HepG2 (cell line): ENCODE results near the gene HEMK1. TPM values are rescaled to one million over a fixed set of nuclear protein-coding genes. Genes with fewer than 3 reads are reported as not detected.

ENCODE experiments used
- ATRX ChIP-seq: sonication (generic); formaldehyde crosslinking; IDR thresholded peaks from 2 replicates; pipeline ENCODE4 v1.4.0; 2020; ENCODE audit warnings: missing genetic modification reagents, borderline replicate concordance
- CENPX ChIP-seq: sonication (generic); formaldehyde crosslinking; IDR thresholded peaks from 2 replicates; pipeline ENCODE4 v1.9.0; 2021; ENCODE audit warnings: mild to moderate bottlenecking, missing genetic modification reagents, moderate library complexity
- KLF16 ChIP-seq, 2 experiments: sonication (generic) in 1 of 2; formaldehyde crosslinking in 1 of 2; IDR thresholded peaks; 2 replicates each; pipeline versions ENCODE4 v1.6.1 to v1.8.0; 2016 to 2023; ENCODE audit warnings: missing genetic modification reagents in 2 of 2, missing compliant biosample characterization in 1 of 2
- NAIF1 ChIP-seq: sonication (generic); formaldehyde crosslinking; IDR thresholded peaks from 2 replicates; pipeline ENCODE4 v1.5.0; 2020; ENCODE audit warnings: mild to moderate bottlenecking, missing genetic modification reagents, borderline replicate concordance
- SMAD9 ChIP-seq: sonication (generic); formaldehyde crosslinking; IDR thresholded peaks from 2 replicates; pipeline ENCODE4 v1.5.1; 2020; ENCODE audit warnings: mild to moderate bottlenecking, missing genetic modification reagents
- TBX2 ChIP-seq: sonication (generic); formaldehyde crosslinking; IDR thresholded peaks from 2 replicates; pipeline ENCODE4 v1.5.0; 2020; ENCODE audit warnings: missing genetic modification reagents, mild to moderate bottlenecking, borderline replicate concordance
- ZFP90 ChIP-seq: sonication (generic); formaldehyde crosslinking; IDR thresholded peaks from 2 replicates; pipeline ENCODE4 v1.8.0; 2022; ENCODE audit warnings: missing genetic modification reagents, mild to moderate bottlenecking, inconsistent platforms, borderline replicate concordance
- ZNF256 ChIP-seq: sonication (generic); formaldehyde crosslinking; conservative IDR thresholded peaks from 2 replicates; pipeline ENCODE4 v1.4.0; 2020; ENCODE audit warnings: missing genetic modification reagents
- ZNF260 ChIP-seq: sonication (generic); formaldehyde crosslinking; IDR thresholded peaks from 2 replicates; pipeline ENCODE4 v1.4.0; 2020; ENCODE audit warnings: missing genetic modification reagents, low read depth, mild to moderate bottlenecking, borderline replicate concordance
- polyA plus RNA-seq, 8 experiments: library from polyadenylated mRNA; depleted of rRNA in 3 of 8; stranded (reverse) in 7 of 8; unstranded in 1 of 8; fragments of >200 nt; fragmentation: Illumina TruSeq in 4 of 8; extraction: Trizol in 4 of 8; gene quantifications; 2 replicates each; pipeline versions ENCODE4 v1.2.1 to v1.2.3, GENCODE V29; 2011 to 2016; ENCODE audit warnings: low read depth in 4 of 8, missing spikeins in 1 of 8, mixed read lengths in 1 of 8; ENCODE audit not compliant: insufficient read depth in 1 of 8
- total RNA-seq, 5 experiments: library from RNA; depleted of rRNA; stranded (reverse); fragments of >200 nt; fragmentation: Illumina TruSeq; extraction: Trizol; gene quantifications; 2 replicates each; pipeline ENCODE4 v1.2.3, GENCODE V29; 2016; ENCODE audit warnings: low read depth in 1 of 5
- TF ChIP-seq, protein P1 (sequence below): sonication (generic); formaldehyde crosslinking; IDR thresholded peaks from 2 replicates; pipeline ENCODE4 v1.8.1; 2023; ENCODE audit warnings: missing genetic modification reagents, inconsistent platforms, borderline replicate concordance
- TF ChIP-seq, protein P2 (sequence below): sonication (generic); formaldehyde crosslinking; IDR thresholded peaks from 2 replicates; pipeline ENCODE4 v1.4.0; 2020; ENCODE audit warnings: missing genetic modification reagents, borderline replicate concordance
- TF ChIP-seq, protein P3 (sequence below): sonication (generic); formaldehyde crosslinking; IDR thresholded peaks from 2 replicates; pipeline ENCODE4 v1.9.0; 2022; ENCODE audit warnings: low read depth, missing genetic modification reagents
- TF ChIP-seq, protein P4 (sequence below): sonication (generic); formaldehyde crosslinking; IDR thresholded peaks from 2 replicates; pipeline ENCODE4 v1.4.0; 2020; ENCODE audit warnings: mild to moderate bottlenecking, missing genetic modification reagents
- TF ChIP-seq, protein P5 (sequence below): sonication (generic); formaldehyde crosslinking; IDR thresholded peaks from 2 replicates; pipeline ENCODE4 v1.5.0; 2020; ENCODE audit warnings: missing genetic modification reagents

The HEMK1 gene
- total and polyA plus RNA-seq, 2 of the 13 experiments (the other 11 are each of a cell fraction or from before 2014, with no cell fraction given), result 9.8 to 12.6 TPM

DNA sequence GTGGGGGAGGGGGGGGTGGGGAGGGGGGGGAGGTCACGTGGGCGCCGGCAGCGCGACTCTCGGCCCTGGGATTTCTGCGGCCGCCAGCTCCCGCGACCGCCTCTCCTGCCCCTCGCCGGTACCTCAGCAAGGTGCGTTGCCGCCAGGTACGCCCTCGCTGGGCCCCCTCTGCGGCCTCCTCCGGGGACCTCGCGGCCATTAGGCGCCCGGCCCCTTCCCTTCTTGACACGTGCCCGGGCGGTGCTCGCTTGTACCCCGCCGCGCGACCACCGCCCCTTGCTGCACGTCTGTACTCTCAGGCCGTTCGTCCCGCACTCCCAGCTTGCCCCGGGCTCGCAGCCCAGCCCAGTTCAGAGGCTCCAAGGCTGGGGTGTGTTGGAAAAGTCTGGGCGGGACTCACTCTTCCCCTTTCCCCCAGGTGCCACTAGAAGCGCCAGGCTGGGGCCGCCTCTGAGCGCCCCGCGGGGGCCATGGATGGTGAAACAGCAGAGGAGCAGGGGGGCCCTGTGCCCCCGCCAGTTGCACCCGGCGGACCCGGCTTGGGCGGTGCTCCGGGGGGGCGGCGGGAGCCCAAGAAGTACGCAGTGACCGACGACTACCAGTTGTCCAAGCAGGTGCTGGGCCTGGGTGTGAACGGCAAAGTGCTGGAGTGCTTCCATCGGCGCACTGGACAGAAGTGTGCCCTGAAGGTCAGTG lies 47.9 kb downstream of the HEMK1 start, which contains the start of gene MAPKAPK3 (continued):
- TF ChIP-seq, protein P1, sequence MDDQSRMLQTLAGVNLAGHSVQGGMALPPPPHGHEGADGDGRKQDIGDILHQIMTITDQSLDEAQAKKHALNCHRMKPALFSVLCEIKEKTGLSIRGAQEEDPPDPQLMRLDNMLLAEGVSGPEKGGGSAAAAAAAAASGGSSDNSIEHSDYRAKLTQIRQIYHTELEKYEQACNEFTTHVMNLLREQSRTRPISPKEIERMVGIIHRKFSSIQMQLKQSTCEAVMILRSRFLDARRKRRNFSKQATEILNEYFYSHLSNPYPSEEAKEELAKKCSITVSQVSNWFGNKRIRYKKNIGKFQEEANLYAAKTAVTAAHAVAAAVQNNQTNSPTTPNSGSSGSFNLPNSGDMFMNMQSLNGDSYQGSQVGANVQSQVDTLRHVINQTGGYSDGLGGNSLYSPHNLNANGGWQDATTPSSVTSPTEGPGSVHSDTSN (CRISPR knock-in tag), result no peak
- TF ChIP-seq, protein P2, sequence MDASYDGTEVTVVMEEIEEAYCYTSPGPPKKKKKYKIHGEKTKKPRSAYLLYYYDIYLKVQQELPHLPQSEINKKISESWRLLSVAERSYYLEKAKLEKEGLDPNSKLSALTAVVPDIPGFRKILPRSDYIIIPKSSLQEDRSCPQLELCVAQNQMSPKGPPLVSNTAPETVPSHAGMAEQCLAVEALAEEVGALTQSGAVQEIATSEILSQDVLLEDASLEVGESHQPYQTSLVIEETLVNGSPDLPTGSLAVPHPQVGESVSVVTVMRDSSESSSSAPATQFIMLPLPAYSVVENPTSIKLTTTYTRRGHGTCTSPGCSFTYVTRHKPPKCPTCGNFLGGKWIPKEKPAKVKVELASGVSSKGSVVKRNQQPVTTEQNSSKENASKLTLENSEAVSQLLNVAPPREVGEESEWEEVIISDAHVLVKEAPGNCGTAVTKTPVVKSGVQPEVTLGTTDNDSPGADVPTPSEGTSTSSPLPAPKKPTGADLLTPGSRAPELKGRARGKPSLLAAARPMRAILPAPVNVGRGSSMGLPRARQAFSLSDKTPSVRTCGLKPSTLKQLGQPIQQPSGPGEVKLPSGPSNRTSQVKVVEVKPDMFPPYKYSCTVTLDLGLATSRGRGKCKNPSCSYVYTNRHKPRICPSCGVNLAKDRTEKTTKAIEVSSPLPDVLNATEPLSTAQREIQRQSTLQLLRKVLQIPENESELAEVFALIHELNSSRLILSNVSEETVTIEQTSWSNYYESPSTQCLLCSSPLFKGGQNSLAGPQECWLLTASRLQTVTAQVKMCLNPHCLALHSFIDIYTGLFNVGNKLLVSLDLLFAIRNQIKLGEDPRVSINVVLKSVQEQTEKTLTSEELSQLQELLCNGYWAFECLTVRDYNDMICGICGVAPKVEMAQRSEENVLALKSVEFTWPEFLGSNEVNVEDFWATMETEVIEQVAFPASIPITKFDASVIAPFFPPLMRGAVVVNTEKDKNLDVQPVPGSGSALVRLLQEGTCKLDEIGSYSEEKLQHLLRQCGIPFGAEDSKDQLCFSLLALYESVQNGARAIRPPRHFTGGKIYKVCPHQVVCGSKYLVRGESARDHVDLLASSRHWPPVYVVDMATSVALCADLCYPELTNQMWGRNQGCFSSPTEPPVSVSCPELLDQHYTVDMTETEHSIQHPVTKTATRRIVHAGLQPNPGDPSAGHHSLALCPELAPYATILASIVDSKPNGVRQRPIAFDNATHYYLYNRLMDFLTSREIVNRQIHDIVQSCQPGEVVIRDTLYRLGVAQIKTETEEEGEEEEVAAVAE (CRISPR knock-in tag), result no peak
- TF ChIP-seq, protein P3, sequence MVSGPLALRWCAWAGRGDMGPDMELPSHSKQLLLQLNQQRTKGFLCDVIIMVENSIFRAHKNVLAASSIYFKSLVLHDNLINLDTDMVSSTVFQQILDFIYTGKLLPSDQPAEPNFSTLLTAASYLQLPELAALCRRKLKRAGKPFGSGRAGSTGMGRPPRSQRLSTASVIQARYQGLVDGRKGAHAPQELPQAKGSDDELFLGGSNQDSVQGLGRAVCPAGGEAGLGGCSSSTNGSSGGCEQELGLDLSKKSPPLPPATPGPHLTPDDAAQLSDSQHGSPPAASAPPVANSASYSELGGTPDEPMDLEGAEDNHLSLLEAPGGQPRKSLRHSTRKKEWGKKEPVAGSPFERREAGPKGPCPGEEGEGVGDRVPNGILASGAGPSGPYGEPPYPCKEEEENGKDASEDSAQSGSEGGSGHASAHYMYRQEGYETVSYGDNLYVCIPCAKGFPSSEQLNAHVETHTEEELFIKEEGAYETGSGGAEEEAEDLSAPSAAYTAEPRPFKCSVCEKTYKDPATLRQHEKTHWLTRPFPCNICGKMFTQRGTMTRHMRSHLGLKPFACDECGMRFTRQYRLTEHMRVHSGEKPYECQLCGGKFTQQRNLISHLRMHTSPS (CRISPR knock-in tag), result peak; percentile 20; the same call in 1 of the 2 replicates
- TF ChIP-seq ZFP90 (CRISPR knock-in tag) (peak; percentile 85; the same call in 1 of the 2 replicates), SMAD9 (CRISPR knock-in tag) (no peak), KLF16 (CRISPR knock-in tag; IDR thresholded peaks at IDR 0.05) (peak in 1 of 2 experiments; percentile 53; a peak in 1 of 4 replicates), ZNF260 (no peak), TBX2 (CRISPR knock-in tag) (peak; percentile 49; the same call in 1 of the 2 replicates), NAIF1 (no peak), CENPX (CRISPR knock-in tag) (no peak), ATRX (CRISPR knock-in tag) (no peak), ZNF256 (CRISPR knock-in tag) (no peak)
- TF ChIP-seq, protein P4, sequence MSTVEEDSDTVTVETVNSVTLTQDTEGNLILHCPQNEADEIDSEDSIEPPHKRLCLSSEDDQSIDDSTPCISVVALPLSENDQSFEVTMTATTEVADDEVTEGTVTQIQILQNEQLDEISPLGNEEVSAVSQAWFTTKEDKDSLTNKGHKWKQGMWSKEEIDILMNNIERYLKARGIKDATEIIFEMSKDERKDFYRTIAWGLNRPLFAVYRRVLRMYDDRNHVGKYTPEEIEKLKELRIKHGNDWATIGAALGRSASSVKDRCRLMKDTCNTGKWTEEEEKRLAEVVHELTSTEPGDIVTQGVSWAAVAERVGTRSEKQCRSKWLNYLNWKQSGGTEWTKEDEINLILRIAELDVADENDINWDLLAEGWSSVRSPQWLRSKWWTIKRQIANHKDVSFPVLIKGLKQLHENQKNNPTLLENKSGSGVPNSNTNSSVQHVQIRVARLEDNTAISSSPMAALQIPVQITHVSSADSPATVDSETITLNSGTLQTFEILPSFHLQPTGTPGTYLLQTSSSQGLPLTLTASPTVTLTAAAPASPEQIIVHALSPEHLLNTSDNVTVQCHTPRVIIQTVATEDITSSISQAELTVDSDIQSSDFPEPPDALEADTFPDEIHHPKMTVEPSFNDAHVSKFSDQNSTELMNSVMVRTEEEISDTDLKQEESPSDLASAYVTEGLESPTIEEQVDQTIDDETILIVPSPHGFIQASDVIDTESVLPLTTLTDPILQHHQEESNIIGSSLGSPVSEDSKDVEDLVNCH, result no peak
- TF ChIP-seq, protein P5, sequence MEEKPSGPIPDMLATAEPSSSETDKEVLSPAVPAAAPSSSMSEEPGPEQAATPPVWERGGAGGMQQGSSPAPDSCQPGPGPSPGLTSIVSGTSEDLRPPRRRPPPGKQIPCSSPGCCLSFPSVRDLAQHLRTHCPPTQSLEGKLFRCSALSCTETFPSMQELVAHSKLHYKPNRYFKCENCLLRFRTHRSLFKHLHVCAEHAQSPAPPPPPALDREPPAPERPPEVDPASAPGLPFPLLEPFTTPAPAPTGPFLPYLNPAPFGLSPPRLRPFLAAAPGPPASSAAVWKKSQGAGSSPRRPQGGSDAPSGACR, result no peak
